Psoas muscle (tissue), 8 donors: ENCODE results near the gene CAMTA1. TPM values are rescaled to one million over a fixed set of nuclear protein-coding genes. Genes with fewer than 3 reads are reported as not detected.

Experiments used
- ATAC-seq, 4 donors: fragments of 200-7000 bp; cut with Tn5 transposase; one replicate each; pipeline ENCODE4 v1.9.1; 2020; ENCODE audit warnings: moderate library complexity in 3 of 4, mild to moderate bottlenecking in 2 of 4
- DNase-seq, 2 donors: peaks; one replicate each; pipeline ENCODE4 v3.0.0-alpha.2; 2020
- H3K27ac ChIP-seq: fragments of 200-600 bp; one replicate; pipeline ENCODE4 v1.8.0; 2022
- H3K27me3 ChIP-seq, 3 donors: fragments of 200-600 bp in 1 of 3; one replicate each; pipeline versions ENCODE4 v1.6.1 to v1.8.0; 2013 to 2022; ENCODE audit warnings: low read length in 2 of 3, mild to moderate bottlenecking in 2 of 3, moderate library complexity in 1 of 3; ENCODE audit not compliant: insufficient read depth in 3 of 3
- H3K36me3 ChIP-seq, 2 donors: fragments of 200-600 bp in 1 of 2; one replicate each; pipeline versions ENCODE4 v1.6.1 to v1.8.0; 2013 to 2022; ENCODE audit warnings: low read depth in 1 of 2, mild to moderate bottlenecking in 1 of 2, moderate library complexity in 1 of 2; ENCODE audit not compliant: insufficient read depth in 1 of 2
- H3K4me1 ChIP-seq: fragments of 200-600 bp; one replicate; pipeline ENCODE4 v1.8.0; 2022
- H3K4me3 ChIP-seq: fragments of 200-600 bp; one replicate; pipeline ENCODE4 v1.8.0; 2022; ENCODE audit warnings: mild to moderate bottlenecking
- H3K9me3 ChIP-seq: fragments of 200-600 bp; one replicate; pipeline ENCODE4 v1.8.0; 2022
- CTCF ChIP-seq: fragments of 200-600 bp; IDR thresholded peaks from one replicate; pipeline ENCODE4 v1.8.0; 2022; ENCODE audit warnings: antibody characterized with exemption
- WGBS, 3 donors: extraction: QIAGEN DNeasy Blood & Tissue Kit; methylation state at CpG; one replicate each; pipeline versions ENCODE4 v1.1.6 to v1.1.7; 2013; 5-methylcytosine and 5-hydroxymethylcytosine counted together
- intact Hi-C, 2 donors: fragments of 100-400 bp; cut with DNase I; formaldehyde crosslinking; loops; one replicate each; pipeline versions ENCODE4 v1.11.0 to v1.14.2; 2022
- polyA plus RNA-seq, 3 donors: library from polyadenylated mRNA; stranded (reverse); fragments of 200-250 nt; gene quantifications; one replicate each; pipeline ENCODE4 v1.2.3, GENCODE V29; 2013
- total RNA-seq, 4 donors: library from RNA; stranded (reverse); fragmentation: NEBNext Ultra II Directional in 2 of 4; extraction: Animal tissue kit (Norgen Biotek cat#: 25700) in 2 of 4; gene quantifications; one replicate each; pipeline versions ENCODE4 v1.2.1 to v1.2.4, GENCODE V29; 2021 to 2023
- donor health status: healthy with polysubstance abuse.
- donor health status: DM: no; HTN: no; CAD: no; lungs with moderate emphysema.
- donor health status: Bipolar disorder and iron deficiency.
- donor health status: healthy.
- donor health status: DM: yes; HTN: yes; CAD: no.
- donor health status: DM: no; HTN: no; CAD: no.
- donor health status: DM: no; HTN: no; CAD: no.
- donor health status: DM: yes; HTN: yes; CAD: no.

CAMTA1 gene
- total and polyA plus RNA-seq, 7 donors = 64.6 to 206 (median 76.5) TPM

GRCh38 chr1:7086106-7086505 is 300.9 kb downstream of the CAMTA1 start:
- intact Hi-C loops = loop anchor here in 1 of 2 donors (1.0 kb wide), 1 partner anchor 18 kb away; no protein-coding TSS in a partner anchor
- no peak for ATAC-seq
- H3K27me3 ChIP-seq = no peaks in the 10 kb centered on the region

GRCh38 chr1:7087888-7088287 is 302.6 kb downstream of the CAMTA1 start:
- H3K4me1 ChIP-seq = no peaks in the 10 kb centered on the region
- no peak overlapping the region for H3K27ac ChIP-seq
- no peaks in the 10 kb centered on the region for H3K27me3 ChIP-seq
- no peaks in the 10 kb centered on the region for H3K9me3 ChIP-seq
- no peaks in the 10 kb centered on the region for H3K36me3 ChIP-seq
- intact Hi-C loops = no loop called here
- no peak for DNase-seq
- H3K4me3 ChIP-seq = no peak overlapping the region
- TF ChIP-seq CTCF = no peak
- ATAC-seq = no peak
- WGBS, 3 donors = 82 to 91% (median 87%) methylated on average over 9 of the region's 9 CpGs

More at GRCh38 chr1:7086106-7086505, 300.9 kb downstream of the CAMTA1 start:
- no peak for DNase-seq
- Histone ChIP-seq H3K4me1 (no peaks in the 10 kb centered on the region), H3K36me3 (no peaks in the 10 kb centered on the region), H3K27ac (no peak overlapping the region), H3K4me3 (no peak overlapping the region), H3K9me3 (no peaks in the 10 kb centered on the region)
- 73 to 84% (median 79%) methylated on average over 11 of the region's 11 CpGs for WGBS, 3 donors
- TF ChIP-seq CTCF = no peak

GRCh38 chr1:7089497-7089896 is 304.2 kb downstream of the CAMTA1 start:
- 51 to 54% (median 52%) methylated on average over 5 of the region's 5 CpGs for WGBS, 3 donors
- TF ChIP-seq CTCF = no peak
- ATAC-seq (no peak), DNase-seq (no peak)
- H3K9me3 ChIP-seq = no peaks in the 10 kb centered on the region
- no peak overlapping the region for H3K27ac ChIP-seq
- H3K36me3 ChIP-seq = no peaks in the 10 kb centered on the region
- no peaks in the 10 kb centered on the region for H3K4me1 ChIP-seq
- H3K27me3 ChIP-seq = no peaks in the 10 kb centered on the region
- intact Hi-C loops = no loop called here
- H3K4me3 ChIP-seq = no peak overlapping the region

- intact Hi-C loops = no loop called here
- peaks cover 3% of the 10 kb centered on the region for H3K4me1 ChIP-seq
Measured at GRCh38 chr1:7093297-7093696, 308.0 kb downstream of the CAMTA1 start.

More at GRCh38 chr1:7093297-7093696, 308.0 kb downstream of the CAMTA1 start:
- Histone ChIP-seq H3K4me3 (no peak overlapping the region), H3K27me3 (no peaks in the 10 kb centered on the region), H3K27ac (no peak overlapping the region), H3K36me3 (no peaks in the 10 kb centered on the region), H3K9me3 (no peaks in the 10 kb centered on the region)
- 59 to 63% (median 60%) methylated on average over 10 of the region's 10 CpGs for WGBS, 3 donors
- ATAC-seq = no peak
- no peak for TF ChIP-seq CTCF
- DNase-seq = no peak
